ENCODE measurements around the gene DEDD.

- TF ChIP-seq POLR2A (IDR thresholded peaks at IDR 0.05; ENCODE audit: low read depth, low read length): peak; percentile 95
- TF ChIP-seq POLR2AphosphoS5 (IDR thresholded peaks at IDR 0.05; ENCODE audit: low read depth, low read length): peak; percentile 91
These were observed 21.3 kb upstream of the DEDD start, which contains the start of gene UFC1 for GRCh38 chr1:161153682-161154337.
